HepG2 (cell line): ENCODE results near the gene PIEZO1. TPM values are rescaled to one million over a fixed set of nuclear protein-coding genes. Genes with fewer than 3 reads are reported as not detected.
A peak's percentile ranks its signal among the peaks of the same experiment; 100 is the strongest.

Experiments used
- FOXJ3 ChIP-seq: sonication (generic); formaldehyde crosslinking; IDR thresholded peaks from 2 replicates; pipeline ENCODE4 v1.4.0; 2020; ENCODE audit warnings: missing genetic modification reagents, mild to moderate bottlenecking, borderline replicate concordance
- GATAD2A ChIP-seq: IDR thresholded peaks from 2 replicates; pipeline ENCODE4 v1.6.1; 2016
- NCOA2 ChIP-seq: sonication (generic); formaldehyde crosslinking; IDR thresholded peaks from 2 replicates; pipeline ENCODE4 v1.8.0; 2022; ENCODE audit warnings: inconsistent platforms
- NFIC ChIP-seq: IDR thresholded peaks from 2 replicates; pipeline ENCODE4 v1.6.1; 2012; ENCODE audit warnings: mild to moderate bottlenecking, low read length, inconsistent platforms
- NR2F6 ChIP-seq, 2 experiments: IDR thresholded peaks; 2 replicates each; pipeline ENCODE4 v1.6.1; 2016; ENCODE audit warnings: antibody characterized with exemption in 1 of 2, mild to moderate bottlenecking in 1 of 2
- SCMH1 ChIP-seq: sonication (generic); formaldehyde crosslinking; IDR thresholded peaks from 2 replicates; pipeline ENCODE4 v1.9.0; 2021; ENCODE audit warnings: missing genetic modification reagents, mild to moderate bottlenecking, borderline replicate concordance
- SNRNP70 ChIP-seq: fragments of 200-400 bp; formaldehyde crosslinking; IDR thresholded peaks from 2 replicates; pipeline ENCODE4 v1.6.1; 2017; ENCODE audit warnings: mild to moderate bottlenecking, low read depth, low read length, moderate library complexity
- SRF ChIP-seq: IDR thresholded peaks from 2 replicates; pipeline ENCODE4 v1.6.1; 2011; ENCODE audit warnings: mild to moderate bottlenecking, low read depth, low read length, moderate library complexity
- TOE1 ChIP-seq: sonication (generic); formaldehyde crosslinking; IDR thresholded peaks from 2 replicates; pipeline ENCODE4 v1.4.0; 2020; ENCODE audit warnings: mild to moderate bottlenecking, missing genetic modification reagents
- ZNF30 ChIP-seq: sonication (generic); formaldehyde crosslinking; IDR thresholded peaks from 2 replicates; pipeline ENCODE4 v1.5.0; 2020; ENCODE audit warnings: mild to moderate bottlenecking, missing genetic modification reagents
- ZNF652 ChIP-seq: IDR thresholded peaks from 2 replicates; pipeline ENCODE4 v1.6.1; 2016; ENCODE audit warnings: low read depth, borderline replicate concordance
- ZNF850 ChIP-seq: sonication (generic); formaldehyde crosslinking; conservative IDR thresholded peaks from 2 replicates; pipeline ENCODE4 v1.9.0; 2021; ENCODE audit warnings: mild to moderate bottlenecking, missing genetic modification reagents
- polyA plus RNA-seq, 8 experiments: library from polyadenylated mRNA; depleted of rRNA in 3 of 8; stranded (reverse) in 7 of 8; unstranded in 1 of 8; fragments of >200 nt; fragmentation: Illumina TruSeq in 4 of 8; extraction: Trizol in 4 of 8; gene quantifications; 2 replicates each; pipeline versions ENCODE4 v1.2.1 to v1.2.3, GENCODE V29; 2011 to 2016; ENCODE audit warnings: low read depth in 4 of 8, missing spikeins in 1 of 8, mixed read lengths in 1 of 8; ENCODE audit not compliant: insufficient read depth in 1 of 8
- total RNA-seq, 5 experiments: library from RNA; depleted of rRNA; stranded (reverse); fragments of >200 nt; fragmentation: Illumina TruSeq; extraction: Trizol; gene quantifications; 2 replicates each; pipeline ENCODE4 v1.2.3, GENCODE V29; 2016; ENCODE audit warnings: low read depth in 1 of 5
- TF ChIP-seq, protein P1 (sequence below): sonication (generic); formaldehyde crosslinking; IDR thresholded peaks from 2 replicates; pipeline ENCODE4 v1.8.1; 2023; ENCODE audit warnings: missing genetic modification reagents, mild to moderate bottlenecking, borderline replicate concordance
- TF ChIP-seq, protein P2 (sequence below): sonication (generic); formaldehyde crosslinking; conservative IDR thresholded peaks from 2 replicates; pipeline ENCODE4 v1.4.0; 2020; ENCODE audit warnings: missing genetic modification reagents
- TF ChIP-seq, protein P3 (sequence below): sonication (generic); formaldehyde crosslinking; IDR thresholded peaks from 2 replicates; pipeline ENCODE4 v1.4.0; 2020; ENCODE audit warnings: mild to moderate bottlenecking, missing genetic modification reagents
- TF ChIP-seq, protein P4 (sequence below): sonication (generic); formaldehyde crosslinking; IDR thresholded peaks from 2 replicates; pipeline ENCODE4 v1.4.0; 2020; ENCODE audit warnings: missing genetic modification reagents

The PIEZO1 gene
- total and polyA plus RNA-seq, 2 of the 13 experiments (the other 11 are each of a cell fraction or from before 2014, with no cell fraction given) = 67.9 to 85.0 TPM

GRCh38 chr16:88790312-88791211 lies 5.5 kb upstream of the PIEZO1 start (continued):
- no peak for TF ChIP-seq NR2F6 (IDR thresholded peaks at IDR 0.05)
- no peak for TF ChIP-seq NR2F6 (CRISPR knock-in tag; IDR thresholded peaks at IDR 0.05)
- TF ChIP-seq ZNF850 (CRISPR knock-in tag) = no peak
- TF ChIP-seq ZNF30 (CRISPR knock-in tag) = no peak
- TF ChIP-seq SCMH1 = no peak
- TF ChIP-seq ZNF652 (CRISPR knock-in tag) = no peak
- no peak for TF ChIP-seq SRF
- no peak for TF ChIP-seq NCOA2 (CRISPR knock-in tag)
- no peak for TF ChIP-seq FOXJ3 (CRISPR knock-in tag)
- TF ChIP-seq GATAD2A (CRISPR knock-in tag) = no peak; the same call in 1 of the 2 replicates
- TF ChIP-seq SNRNP70 = no peak
- no peak for TF ChIP-seq NFIC
- no peak for TF ChIP-seq TOE1
- TF ChIP-seq, protein P1, sequence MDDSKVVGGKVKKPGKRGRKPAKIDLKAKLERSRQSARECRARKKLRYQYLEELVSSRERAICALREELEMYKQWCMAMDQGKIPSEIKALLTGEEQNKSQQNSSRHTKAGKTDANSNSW (CRISPR knock-in tag) = no peak
- TF ChIP-seq, protein P2, sequence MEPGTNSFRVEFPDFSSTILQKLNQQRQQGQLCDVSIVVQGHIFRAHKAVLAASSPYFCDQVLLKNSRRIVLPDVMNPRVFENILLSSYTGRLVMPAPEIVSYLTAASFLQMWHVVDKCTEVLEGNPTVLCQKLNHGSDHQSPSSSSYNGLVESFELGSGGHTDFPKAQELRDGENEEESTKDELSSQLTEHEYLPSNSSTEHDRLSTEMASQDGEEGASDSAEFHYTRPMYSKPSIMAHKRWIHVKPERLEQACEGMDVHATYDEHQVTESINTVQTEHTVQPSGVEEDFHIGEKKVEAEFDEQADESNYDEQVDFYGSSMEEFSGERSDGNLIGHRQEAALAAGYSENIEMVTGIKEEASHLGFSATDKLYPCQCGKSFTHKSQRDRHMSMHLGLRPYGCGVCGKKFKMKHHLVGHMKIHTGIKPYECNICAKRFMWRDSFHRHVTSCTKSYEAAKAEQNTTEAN (CRISPR knock-in tag) = peak; percentile 61; the same call in 1 of the 2 replicates
- TF ChIP-seq, protein P3, sequence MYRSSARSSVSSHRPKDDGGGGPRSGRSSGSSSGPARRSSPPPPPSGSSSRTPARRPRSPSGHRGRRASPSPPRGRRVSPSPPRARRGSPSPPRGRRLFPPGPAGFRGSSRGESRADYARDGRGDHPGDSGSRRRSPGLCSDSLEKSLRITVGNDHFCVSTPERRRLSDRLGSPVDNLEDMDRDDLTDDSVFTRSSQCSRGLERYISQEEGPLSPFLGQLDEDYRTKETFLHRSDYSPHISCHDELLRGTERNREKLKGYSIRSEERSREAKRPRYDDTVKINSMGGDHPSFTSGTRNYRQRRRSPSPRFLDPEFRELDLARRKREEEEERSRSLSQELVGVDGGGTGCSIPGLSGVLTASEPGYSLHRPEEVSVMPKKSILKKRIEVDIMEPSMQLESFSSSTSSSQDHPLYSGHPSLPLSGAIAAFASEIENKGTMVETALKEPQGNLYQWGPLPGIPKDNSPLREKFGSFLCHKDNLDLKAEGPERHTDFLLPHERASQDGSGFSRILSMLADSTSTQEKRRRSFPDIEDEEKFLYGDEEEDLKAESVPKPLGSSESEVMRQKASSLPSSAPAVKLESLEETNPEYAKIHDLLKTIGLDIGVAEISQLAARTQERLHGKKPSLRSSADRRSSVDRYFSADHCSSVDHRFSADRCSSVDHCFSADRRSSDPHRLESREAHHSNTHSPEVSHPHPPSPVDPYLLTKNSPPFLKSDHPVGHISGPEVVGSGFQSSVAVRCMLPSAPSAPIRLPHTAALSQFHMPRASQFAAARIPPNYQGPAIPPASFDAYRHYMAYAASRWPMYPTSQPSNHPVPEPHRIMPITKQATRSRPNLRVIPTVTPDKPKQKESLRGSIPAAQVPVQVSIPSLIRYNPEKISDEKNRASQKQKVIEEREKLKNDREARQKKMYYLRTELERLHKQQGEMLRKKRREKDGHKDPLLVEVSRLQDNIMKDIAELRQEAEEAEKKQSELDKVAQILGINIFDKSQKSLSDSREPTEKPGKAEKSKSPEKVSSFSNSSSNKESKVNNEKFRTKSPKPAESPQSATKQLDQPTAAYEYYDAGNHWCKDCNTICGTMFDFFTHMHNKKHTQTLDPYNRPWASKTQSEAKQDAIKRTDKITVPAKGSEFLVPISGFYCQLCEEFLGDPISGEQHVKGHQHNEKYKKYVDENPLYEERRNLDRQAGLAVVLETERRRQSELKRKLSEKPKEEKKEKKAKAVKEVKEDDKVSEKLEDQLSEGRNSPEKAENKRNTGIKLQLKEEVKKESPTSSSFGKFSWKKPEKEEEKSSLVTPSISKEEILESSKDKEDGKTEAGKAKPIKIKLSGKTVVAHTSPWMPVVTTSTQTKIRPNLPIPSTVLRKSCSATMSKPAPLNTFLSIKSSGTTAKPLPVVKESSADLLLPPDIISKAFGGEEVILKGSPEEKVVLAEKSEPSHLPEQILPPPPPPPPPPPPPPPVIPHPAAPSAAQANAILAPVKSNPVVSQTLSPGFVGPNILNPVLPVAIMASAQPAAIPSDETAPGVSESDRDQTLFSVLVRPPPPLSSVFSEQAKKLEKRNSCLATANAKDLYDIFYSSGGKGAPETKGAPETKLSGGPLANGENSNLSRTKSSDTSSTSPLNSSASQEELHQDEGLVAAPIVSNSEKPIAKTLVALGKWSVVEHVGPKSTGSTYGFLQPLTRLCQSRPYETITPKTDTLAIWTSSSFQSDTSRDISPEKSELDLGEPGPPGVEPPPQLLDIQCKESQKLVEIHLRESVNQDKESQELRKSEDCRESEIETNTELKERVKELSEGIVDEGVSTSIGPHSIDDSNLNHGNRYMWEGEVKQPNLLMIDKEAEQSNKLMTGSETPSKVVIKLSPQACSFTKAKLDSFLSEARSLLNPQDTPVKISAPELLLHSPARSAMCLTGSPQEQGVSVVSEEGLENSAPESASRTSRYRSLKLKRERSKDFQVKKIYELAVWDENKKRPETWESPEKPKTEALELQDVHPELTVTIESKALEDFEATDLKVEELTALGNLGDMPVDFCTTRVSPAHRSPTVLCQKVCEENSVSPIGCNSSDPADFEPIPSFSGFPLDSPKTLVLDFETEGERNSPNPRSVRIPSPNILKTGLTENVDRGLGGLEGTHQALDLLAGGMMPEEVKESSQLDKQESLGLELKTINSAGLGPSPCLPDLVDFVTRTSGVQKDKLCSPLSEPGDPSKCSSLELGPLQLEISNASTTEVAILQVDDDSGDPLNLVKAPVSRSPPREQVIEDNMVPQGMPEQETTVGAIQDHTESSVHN = no peak
- TF ChIP-seq, protein P4, sequence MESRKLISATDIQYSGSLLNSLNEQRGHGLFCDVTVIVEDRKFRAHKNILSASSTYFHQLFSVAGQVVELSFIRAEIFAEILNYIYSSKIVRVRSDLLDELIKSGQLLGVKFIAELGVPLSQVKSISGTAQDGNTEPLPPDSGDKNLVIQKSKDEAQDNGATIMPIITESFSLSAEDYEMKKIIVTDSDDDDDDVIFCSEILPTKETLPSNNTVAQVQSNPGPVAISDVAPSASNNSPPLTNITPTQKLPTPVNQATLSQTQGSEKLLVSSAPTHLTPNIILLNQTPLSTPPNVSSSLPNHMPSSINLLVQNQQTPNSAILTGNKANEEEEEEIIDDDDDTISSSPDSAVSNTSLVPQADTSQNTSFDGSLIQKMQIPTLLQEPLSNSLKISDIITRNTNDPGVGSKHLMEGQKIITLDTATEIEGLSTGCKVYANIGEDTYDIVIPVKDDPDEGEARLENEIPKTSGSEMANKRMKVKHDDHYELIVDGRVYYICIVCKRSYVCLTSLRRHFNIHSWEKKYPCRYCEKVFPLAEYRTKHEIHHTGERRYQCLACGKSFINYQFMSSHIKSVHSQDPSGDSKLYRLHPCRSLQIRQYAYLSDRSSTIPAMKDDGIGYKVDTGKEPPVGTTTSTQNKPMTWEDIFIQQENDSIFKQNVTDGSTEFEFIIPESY (CRISPR knock-in tag) = no peak
